ENCODE results near the gene SDC3.
A peak's percentile ranks its signal among the peaks of the same experiment; 100 is the strongest.

SDC3 gene

GRCh38 chr1:30895382-30895943, 13.1 kb downstream of the SDC3 start:
- Histone ChIP-seq H3K9ac (ENCODE audit: low read depth, low read length) (no peak overlapping the region), H3K27me3 (ENCODE audit: insufficient read depth, low read length) (no peaks in the 10 kb centered on the region)
- WGBS = 71% methylated on average over 6 of the region's 6 CpGs

GRCh38 chr1:30894508-30894973, 14.0 kb downstream of the SDC3 start:
- WGBS = 74% methylated on average over 7 of the region's 7 CpGs
- peaks cover 8% of the 10 kb centered on the region for H3K4me1 ChIP-seq (ENCODE audit: insufficient read depth, low read length)
- no peaks in the 10 kb centered on the region for H3K9me3 ChIP-seq (ENCODE audit: insufficient read depth, low read depth, low read length)
- no peaks in the 10 kb centered on the region for H3K27me3 ChIP-seq (ENCODE audit: insufficient read depth, low read length)
- H3K36me3 ChIP-seq (ENCODE audit: insufficient read depth, low read length) = no peaks in the 10 kb centered on the region
- no peak overlapping the region for H3K27ac ChIP-seq (ENCODE audit: low read depth, low read length)
- no peak overlapping the region for H3K4me3 ChIP-seq (ENCODE audit: low read length)
- H3K9ac ChIP-seq (ENCODE audit: low read depth, low read length) = no peak overlapping the region

More at GRCh38 chr1:30895382-30895943, 13.1 kb downstream of the SDC3 start:
- Histone ChIP-seq H3K4me1 (ENCODE audit: insufficient read depth, low read length) (peaks cover 8% of the 10 kb centered on the region), H3K27ac (ENCODE audit: low read depth, low read length) (no peak overlapping the region), H3K4me3 (ENCODE audit: low read length) (no peak overlapping the region), H3K36me3 (ENCODE audit: insufficient read depth, low read length) (no peaks in the 10 kb centered on the region), H3K9me3 (ENCODE audit: insufficient read depth, low read depth, low read length) (no peaks in the 10 kb centered on the region)

GRCh38 chr1:30893776-30894507, 14.6 kb downstream of the SDC3 start:
- Histone ChIP-seq H3K27ac (ENCODE audit: low read depth, low read length) (no peak overlapping the region), H3K9ac (ENCODE audit: low read depth, low read length) (no peak overlapping the region), H3K36me3 (ENCODE audit: insufficient read depth, low read length) (no peaks in the 10 kb centered on the region), H3K27me3 (ENCODE audit: insufficient read depth, low read length) (no peaks in the 10 kb centered on the region), H3K4me1 (ENCODE audit: insufficient read depth, low read length) (peaks cover 8% of the 10 kb centered on the region), H3K4me3 (ENCODE audit: low read length) (no peak overlapping the region), H3K9me3 (ENCODE audit: insufficient read depth, low read depth, low read length) (no peaks in the 10 kb centered on the region)
- WGBS = 90% methylated on average over 9 of the region's 9 CpGs

GRCh38 chr1:30892671-30893073, 15.9 kb downstream of the SDC3 start:
- Histone ChIP-seq H3K9me3 (ENCODE audit: insufficient read depth, low read depth, low read length) (no peaks in the 10 kb centered on the region), H3K9ac (ENCODE audit: low read depth, low read length) (no peak overlapping the region), H3K27ac (ENCODE audit: low read depth, low read length) (no peak overlapping the region), H3K36me3 (ENCODE audit: insufficient read depth, low read length) (no peaks in the 10 kb centered on the region), H3K27me3 (ENCODE audit: insufficient read depth, low read length) (no peaks in the 10 kb centered on the region), H3K4me3 (ENCODE audit: low read length) (no peak overlapping the region), H3K4me1 (ENCODE audit: insufficient read depth, low read length) (peaks cover 14% of the 10 kb centered on the region)
- 89% methylated on average over 6 of the region's 6 CpGs for WGBS

GRCh38 chr1:30891227-30891552, 17.4 kb downstream of the SDC3 start:
- H3K4me3 ChIP-seq (ENCODE audit: low read length) = no peak overlapping the region
- no peaks in the 10 kb centered on the region for H3K9me3 ChIP-seq (ENCODE audit: insufficient read depth, low read depth, low read length)
- no peak overlapping the region for H3K9ac ChIP-seq (ENCODE audit: low read depth, low read length)
- H3K27me3 ChIP-seq (ENCODE audit: insufficient read depth, low read length) = no peaks in the 10 kb centered on the region
- H3K27ac ChIP-seq (ENCODE audit: low read depth, low read length) = no peak overlapping the region
- WGBS = 87% methylated on average over 5 of the region's 5 CpGs
- H3K36me3 ChIP-seq (ENCODE audit: insufficient read depth, low read length) = no peaks in the 10 kb centered on the region
- peaks cover 15% of the 10 kb centered on the region for H3K4me1 ChIP-seq (ENCODE audit: insufficient read depth, low read length)

- H3K4me3 ChIP-seq (ENCODE audit: low read length) = no peak overlapping the region
- no peaks in the 10 kb centered on the region for H3K9me3 ChIP-seq (ENCODE audit: insufficient read depth, low read depth, low read length)
- H3K27ac ChIP-seq (ENCODE audit: low read depth, low read length) = no peak overlapping the region
- H3K4me1 ChIP-seq (ENCODE audit: insufficient read depth, low read length) = peaks cover 11% of the 10 kb centered on the region
- WGBS = 88% methylated on average over 9 of the region's 10 CpGs
- H3K9ac ChIP-seq (ENCODE audit: low read depth, low read length) = no peak overlapping the region
- H3K36me3 ChIP-seq (ENCODE audit: insufficient read depth, low read length) = no peaks in the 10 kb centered on the region
- no peaks in the 10 kb centered on the region for H3K27me3 ChIP-seq (ENCODE audit: insufficient read depth, low read length)
Observed at GRCh38 chr1:30890502-30891226, 17.9 kb downstream of the SDC3 start.

GRCh38 chr1:30889511-30889910, 19.0 kb downstream of the SDC3 start:
- H3K36me3 ChIP-seq (ENCODE audit: insufficient read depth, low read length) = no peaks in the 10 kb centered on the region
- H3K27ac ChIP-seq (ENCODE audit: low read depth, low read length) = no peak overlapping the region
- H3K9ac ChIP-seq (ENCODE audit: low read depth, low read length) = no peak overlapping the region
- peaks cover 11% of the 10 kb centered on the region for H3K4me1 ChIP-seq (ENCODE audit: insufficient read depth, low read length)
- WGBS = 99% methylated on average over 5 of the region's 5 CpGs
- H3K27me3 ChIP-seq (ENCODE audit: insufficient read depth, low read length) = no peaks in the 10 kb centered on the region
- no peak overlapping the region for H3K4me3 ChIP-seq (ENCODE audit: low read length)
- H3K9me3 ChIP-seq (ENCODE audit: insufficient read depth, low read depth, low read length) = no peaks in the 10 kb centered on the region

- no peaks in the 10 kb centered on the region for H3K27me3 ChIP-seq (ENCODE audit: insufficient read depth, low read length)
- H3K36me3 ChIP-seq (ENCODE audit: insufficient read depth, low read length) = no peaks in the 10 kb centered on the region
- H3K4me3 ChIP-seq (ENCODE audit: low read length) = no peak overlapping the region
- H3K4me1 ChIP-seq (ENCODE audit: insufficient read depth, low read length) = peaks cover 11% of the 10 kb centered on the region
- H3K9me3 ChIP-seq (ENCODE audit: insufficient read depth, low read depth, low read length) = no peaks in the 10 kb centered on the region
- no peak overlapping the region for H3K9ac ChIP-seq (ENCODE audit: low read depth, low read length)
- H3K27ac ChIP-seq (ENCODE audit: low read depth, low read length) = no peak overlapping the region
- 86% methylated on average over 3 of the region's 3 CpGs for WGBS
Observed at GRCh38 chr1:30888975-30889374, 19.6 kb downstream of the SDC3 start.

- 69% methylated on average over 8 of the region's 8 CpGs for WGBS
- peaks cover 11% of the 10 kb centered on the region for H3K4me1 ChIP-seq (ENCODE audit: insufficient read depth, low read length)
- no peak overlapping the region for H3K9ac ChIP-seq (ENCODE audit: low read depth, low read length)
- H3K4me3 ChIP-seq (ENCODE audit: low read length) = no peak overlapping the region
- H3K9me3 ChIP-seq (ENCODE audit: insufficient read depth, low read depth, low read length) = no peaks in the 10 kb centered on the region
- no peaks in the 10 kb centered on the region for H3K36me3 ChIP-seq (ENCODE audit: insufficient read depth, low read length)
- no peak overlapping the region; the same call in 1 of the 2 replicates for H3K27ac ChIP-seq (ENCODE audit: low read depth, low read length)
- no peaks in the 10 kb centered on the region for H3K27me3 ChIP-seq (ENCODE audit: insufficient read depth, low read length)
Observed at GRCh38 chr1:30888391-30888790, 20.2 kb downstream of the SDC3 start.

GRCh38 chr1:30887485-30888315, 20.9 kb downstream of the SDC3 start:
- H3K4me3 ChIP-seq (ENCODE audit: low read length) = no peak overlapping the region
- no peak overlapping the region for H3K9ac ChIP-seq (ENCODE audit: low read depth, low read length)
- H3K27ac ChIP-seq (ENCODE audit: low read depth, low read length) = peak overlapping the region; percentile 45; the same call in 1 of the 2 replicates
- H3K9me3 ChIP-seq (ENCODE audit: insufficient read depth, low read depth, low read length) = no peaks in the 10 kb centered on the region
- no peaks in the 10 kb centered on the region for H3K27me3 ChIP-seq (ENCODE audit: insufficient read depth, low read length)
- H3K36me3 ChIP-seq (ENCODE audit: insufficient read depth, low read length) = no peaks in the 10 kb centered on the region
- peaks cover 11% of the 10 kb centered on the region for H3K4me1 ChIP-seq (ENCODE audit: insufficient read depth, low read length)
- WGBS = 74% methylated on average over 10 of the region's 10 CpGs

All from HUES64 (cell line).